Thyroid gland (tissue), 4 donors: ENCODE data around the gene MBIP. TPM values are rescaled to one million over a fixed set of nuclear protein-coding genes. Genes with fewer than 3 reads are reported as not detected.
"Not testable (repeated sequence)": the region's sequence is repeated elsewhere in the genome, so short reads cannot be mapped to it uniquely, and the experiment has no call there.

Experiments used
- DNase-seq, 2 donors: peaks; one replicate each; pipeline ENCODE4 v3.0.0-alpha.2; 2019
- H3K27ac ChIP-seq, 3 donors: fragments of 200-600 bp; sonication (generic); 1 replicate in 2 of 3; 2 replicates in 1 of 3; pipeline ENCODE4 v1.5.1; 2016 to 2019; ENCODE audit warnings: mild to moderate bottlenecking in 1 of 3, moderate library complexity in 1 of 3
- H3K27me3 ChIP-seq: fragments of 200-600 bp; sonication (generic); one replicate; pipeline ENCODE4 v1.5.1; 2019
- H3K36me3 ChIP-seq, 2 donors: fragments of 200-600 bp; sonication (generic); one replicate each; pipeline ENCODE4 v1.5.1; 2016 to 2019
- H3K4me1 ChIP-seq, 2 donors: fragments of 200-600 bp; sonication (generic); one replicate each; pipeline ENCODE4 v1.5.1; 2017 to 2019
- H3K4me3 ChIP-seq, 3 donors: fragments of 200-600 bp; sonication (generic); replicated peaks in 1 of 3; 1 replicate in 2 of 3; 2 replicates in 1 of 3; pipeline ENCODE4 v1.5.1; 2016; ENCODE audit warnings: mild to moderate bottlenecking in 1 of 3
- H3K9me3 ChIP-seq: fragments of 200-600 bp; sonication (generic); one replicate; pipeline ENCODE4 v1.5.1; 2017
- POLR2A ChIP-seq, 2 donors: fragments of 450-650 bp; IDR thresholded peaks; one replicate each; pipeline ENCODE4 v1.6.1; 2017; ENCODE audit warnings: antibody characterized with exemption in 2 of 2, mild to moderate bottlenecking in 2 of 2, moderate library complexity in 1 of 2
- WGBS, 2 donors: methylation state at CpG; one replicate each; pipeline ENCODE4 v1.1.5; 2017; 5-methylcytosine and 5-hydroxymethylcytosine counted together
- intact Hi-C: fragments of 100-400 bp; cut with DNase I; formaldehyde crosslinking; loops from one replicate; pipeline ENCODE4 v1.15.1; 2023
- total RNA-seq, 4 donors: library from RNA; depleted of rRNA; stranded (reverse); fragments of >200 nt; gene quantifications; one replicate each; pipeline ENCODE4 v1.2.3, GENCODE V29; 2016
- TF ChIP-seq, protein P1 (sequence below), 6 experiments: fragments of 200-600 bp in 3 of 6; fragments of 450-650 bp in 3 of 6; sonication (generic) in 3 of 6; IDR thresholded peaks; one replicate each; pipeline ENCODE4 v1.5.1; 2016 to 2019; ENCODE audit warnings: antibody characterized with exemption in 6 of 6, mild to moderate bottlenecking in 2 of 6, inconsistent platforms in 1 of 6, moderate library complexity in 1 of 6

Gene MBIP
- total RNA-seq, 4 donors from 2014 or later = 80.5 to 163 (median 87.3) TPM

GRCh38 chr14:36340276-36340890 lies 19.9 kb upstream of the MBIP start:
- no peaks in the 10 kb centered on the region for H3K36me3 ChIP-seq
- H3K4me3 ChIP-seq = no peak overlapping the region
- no peak for DNase-seq
- intact Hi-C loops = no loop called here
- H3K27ac ChIP-seq = no peak overlapping the region
- H3K9me3 ChIP-seq = no peaks in the 10 kb centered on the region
- no peak for TF ChIP-seq POLR2A (IDR thresholded peaks at IDR 0.05)
- TF ChIP-seq, protein P1, sequence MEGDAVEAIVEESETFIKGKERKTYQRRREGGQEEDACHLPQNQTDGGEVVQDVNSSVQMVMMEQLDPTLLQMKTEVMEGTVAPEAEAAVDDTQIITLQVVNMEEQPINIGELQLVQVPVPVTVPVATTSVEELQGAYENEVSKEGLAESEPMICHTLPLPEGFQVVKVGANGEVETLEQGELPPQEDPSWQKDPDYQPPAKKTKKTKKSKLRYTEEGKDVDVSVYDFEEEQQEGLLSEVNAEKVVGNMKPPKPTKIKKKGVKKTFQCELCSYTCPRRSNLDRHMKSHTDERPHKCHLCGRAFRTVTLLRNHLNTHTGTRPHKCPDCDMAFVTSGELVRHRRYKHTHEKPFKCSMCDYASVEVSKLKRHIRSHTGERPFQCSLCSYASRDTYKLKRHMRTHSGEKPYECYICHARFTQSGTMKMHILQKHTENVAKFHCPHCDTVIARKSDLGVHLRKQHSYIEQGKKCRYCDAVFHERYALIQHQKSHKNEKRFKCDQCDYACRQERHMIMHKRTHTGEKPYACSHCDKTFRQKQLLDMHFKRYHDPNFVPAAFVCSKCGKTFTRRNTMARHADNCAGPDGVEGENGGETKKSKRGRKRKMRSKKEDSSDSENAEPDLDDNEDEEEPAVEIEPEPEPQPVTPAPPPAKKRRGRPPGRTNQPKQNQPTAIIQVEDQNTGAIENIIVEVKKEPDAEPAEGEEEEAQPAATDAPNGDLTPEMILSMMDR (IDR thresholded peaks at IDR 0.05) = no peak
- no peaks in the 10 kb centered on the region for H3K4me1 ChIP-seq
- H3K27me3 ChIP-seq = no peaks in the 10 kb centered on the region

- Histone ChIP-seq H3K4me1 (no peaks in the 10 kb centered on the region), H3K36me3 (no peaks in the 10 kb centered on the region), H3K27ac (no peak overlapping the region), H3K9me3 (no peaks in the 10 kb centered on the region), H3K27me3 (no peaks in the 10 kb centered on the region), H3K4me3 (no peak overlapping the region)
- DNase-seq = no peak
- 83 to 90% methylated on average over 1 of the region's 1 CpG for WGBS, 2 donors
- no peak for TF ChIP-seq POLR2A (IDR thresholded peaks at IDR 0.05)
- TF ChIP-seq, protein P1 (IDR thresholded peaks at IDR 0.05) = no peak
- intact Hi-C loops = no loop called here
These were observed 19.4 kb upstream of the MBIP start for GRCh38 chr14:36339816-36340215.

DNA sequence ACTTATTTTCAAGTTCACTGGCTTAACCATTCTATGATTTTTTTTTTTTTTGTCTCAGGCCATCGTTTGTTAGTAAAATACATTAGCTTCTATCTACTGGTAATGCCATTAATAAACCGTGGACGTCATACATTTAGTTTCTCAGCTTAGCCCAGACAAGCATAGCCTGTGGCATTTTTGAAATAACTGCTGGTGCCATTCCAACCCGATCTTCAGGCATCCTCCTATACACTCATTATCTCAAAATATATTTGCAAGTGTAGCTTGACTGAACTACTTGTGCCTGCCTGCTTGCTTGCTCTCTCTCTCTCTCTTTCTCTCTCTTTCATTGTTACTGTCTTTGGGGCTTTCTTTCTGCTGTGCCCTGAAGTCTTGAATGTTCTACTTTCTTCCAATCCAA lies 12.7 kb upstream of the MBIP start:
- Histone ChIP-seq H3K27ac (no peak overlapping the region), H3K4me1 (no peaks in the 10 kb centered on the region), H3K36me3 (no peaks in the 10 kb centered on the region), H3K9me3 (peaks cover 1% of the 10 kb centered on the region), H3K27me3 (no peaks in the 10 kb centered on the region), H3K4me3 (no peak overlapping the region)
- TF ChIP-seq, protein P1 (IDR thresholded peaks at IDR 0.05) = no peak
- TF ChIP-seq POLR2A (IDR thresholded peaks at IDR 0.05) = no peak
- 78 to 86% methylated on average over 4 of the region's 4 CpGs for WGBS, 2 donors
- DNase-seq = no peak
- intact Hi-C loops = no loop called here

DNA sequence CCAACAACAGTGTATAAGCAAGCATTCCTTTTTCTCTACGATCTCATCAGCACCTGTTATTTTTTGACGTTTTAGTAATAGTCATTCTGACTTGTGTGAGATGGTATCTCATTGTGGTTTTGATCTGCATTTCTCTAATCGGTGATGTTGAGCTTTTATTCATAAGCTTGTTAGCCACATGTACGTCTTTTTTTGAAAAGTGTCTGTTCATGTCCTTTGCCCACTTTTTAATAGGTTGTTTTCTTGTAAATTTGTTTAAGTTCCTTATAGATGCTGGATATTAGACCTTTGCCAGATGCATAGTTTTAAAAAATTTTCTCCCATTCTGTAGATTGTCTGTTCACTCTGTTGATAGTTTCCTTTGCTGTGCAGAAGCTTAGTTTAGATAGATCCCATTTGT lies 7.1 kb upstream of the MBIP start:
- H3K4me1 ChIP-seq, H3K27me3 ChIP-seq, DNase-seq, H3K4me3 ChIP-seq, H3K36me3 ChIP-seq, H3K27ac ChIP-seq, intact Hi-C loops, H3K9me3 ChIP-seq: not testable (repeated sequence)
- WGBS, 2 donors = 87 to 92% methylated on average over 4 of the region's 4 CpGs

DNA sequence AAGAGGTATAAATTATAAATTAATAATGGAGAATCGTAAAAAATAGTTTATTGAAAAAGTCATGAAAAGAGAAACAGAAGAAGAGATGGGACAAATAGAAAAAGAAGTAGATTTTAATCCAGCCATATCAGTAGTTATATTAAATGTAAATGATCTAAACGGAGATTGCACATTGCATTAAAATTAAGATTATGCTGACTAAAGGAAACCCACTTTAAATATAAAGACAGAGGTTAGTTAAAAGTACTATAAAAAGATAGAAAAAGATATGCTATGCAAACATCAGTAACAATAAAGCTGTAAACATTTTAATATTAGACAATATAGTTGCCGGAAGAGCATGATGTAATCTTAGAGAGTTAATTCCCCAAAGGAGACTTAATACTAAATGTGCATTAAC lies 5.4 kb upstream of the MBIP start:
- DNase-seq = no peak
- no peak overlapping the region for H3K27ac ChIP-seq
- no peaks in the 10 kb centered on the region for H3K36me3 ChIP-seq
- WGBS, 2 donors = 88 to 91% methylated on average over 3 of the region's 3 CpGs
- intact Hi-C loops = no loop called here
- no peaks in the 10 kb centered on the region for H3K4me1 ChIP-seq
- no peak overlapping the region for H3K4me3 ChIP-seq
- no peaks in the 10 kb centered on the region for H3K27me3 ChIP-seq
- H3K9me3 ChIP-seq = peaks cover 6% of the 10 kb centered on the region
- TF ChIP-seq, protein P1 (IDR thresholded peaks at IDR 0.05) = no peak
- no peak for TF ChIP-seq POLR2A (IDR thresholded peaks at IDR 0.05)

GRCh38 chr14:36324897-36325296 lies 4.5 kb upstream of the MBIP start:
- DNase-seq = no peak
- WGBS, 2 donors = 93 to 96% methylated on average over 3 of the region's 3 CpGs
- H3K9me3 ChIP-seq = peaks cover 6% of the 10 kb centered on the region
- H3K27me3 ChIP-seq = no peaks in the 10 kb centered on the region
- H3K4me1 ChIP-seq = no peaks in the 10 kb centered on the region
- H3K4me3 ChIP-seq = no peak overlapping the region
- TF ChIP-seq POLR2A (IDR thresholded peaks at IDR 0.05) = no peak
- TF ChIP-seq, protein P1 (IDR thresholded peaks at IDR 0.05) = no peak
- H3K36me3 ChIP-seq = no peaks in the 10 kb centered on the region
- intact Hi-C loops = no loop called here
- no peak overlapping the region for H3K27ac ChIP-seq
